WTC11 (cell line): ENCODE data around the gene CCDC116. TPM values are rescaled to one million over a fixed set of nuclear protein-coding genes. Genes with fewer than 3 reads are reported as not detected.

Experiments used
- ATAC-seq: fragments of 200-7000 bp; cut with Tn5 transposase; 2 replicates; pipeline ENCODE4 v1.10.0; 2021; ENCODE audit warnings: mild to moderate bottlenecking, moderate library complexity
- CTCF ChIA-PET: fragments of 300-600 bp; sonication (Branson Sonifier 250); formaldehyde crosslinking; loops from one replicate; lab custom pipeline; 2021; ENCODE audit warnings: antibody characterized with exemption; lab: Charles Lee
- POLR2A ChIA-PET: fragments of 350-600 bp; sonication (Branson Sonifier 250); formaldehyde crosslinking; loops from one replicate; lab custom pipeline; 2021; ENCODE audit warnings: antibody characterized with exemption; lab: Charles Lee
- DNase-seq: peaks from one replicate; pipeline ENCODE4 v3.0.0; 2021; ENCODE audit warnings: low spot score
- H3K27ac Mint-ChIP-seq: 2 replicates; pipeline ENCODE4 v1.8.0; 2021; ENCODE audit warnings: mixed read lengths
- H3K27me3 Mint-ChIP-seq: 2 replicates; pipeline ENCODE4 v1.8.0; 2021; ENCODE audit warnings: low read depth, mild to moderate bottlenecking, moderate library complexity, mixed read lengths
- H3K36me3 Mint-ChIP-seq: 2 replicates; pipeline ENCODE4 v1.8.0; 2021; ENCODE audit warnings: mixed read lengths
- H3K4me1 Mint-ChIP-seq: 2 replicates; pipeline ENCODE4 v1.8.0; 2022; ENCODE audit warnings: mixed read lengths
- H3K4me3 Mint-ChIP-seq: 2 replicates; pipeline ENCODE4 v1.8.0; 2021; ENCODE audit warnings: mild to moderate bottlenecking, moderate library complexity, mixed read lengths
- H3K9me3 Mint-ChIP-seq: 2 replicates; pipeline ENCODE4 v1.8.0; 2021; ENCODE audit warnings: mixed read lengths
- CBFB ChIP-seq: sonication (generic); formaldehyde crosslinking; IDR thresholded peaks from 2 replicates; pipeline ENCODE4 v1.8.1; 2022; ENCODE audit warnings: mild to moderate bottlenecking, low read depth, missing genetic modification reagents
- CREM ChIP-seq: sonication (generic); formaldehyde crosslinking; IDR thresholded peaks from 2 replicates; pipeline ENCODE4 v1.8.1; 2022; ENCODE audit warnings: mild to moderate bottlenecking, missing genetic modification reagents, moderate library complexity
- FOXK1 ChIP-seq: sonication (generic); formaldehyde crosslinking; IDR thresholded peaks from 2 replicates; pipeline ENCODE4 v1.8.0; 2022; ENCODE audit warnings: mild to moderate bottlenecking, moderate library complexity, missing genetic modification reagents
- IRF2 ChIP-seq: sonication (generic); formaldehyde crosslinking; IDR thresholded peaks from 2 replicates; pipeline ENCODE4 v1.8.0; 2022; ENCODE audit warnings: low read depth, missing genetic modification reagents, borderline replicate concordance
- MYBL2 ChIP-seq: sonication (generic); formaldehyde crosslinking; IDR thresholded peaks from 2 replicates; pipeline ENCODE4 v1.8.1; 2023; ENCODE audit warnings: mild to moderate bottlenecking, moderate library complexity, missing genetic modification reagents
- NR3C1 ChIP-seq: sonication (generic); formaldehyde crosslinking; conservative IDR thresholded peaks from 2 replicates; pipeline ENCODE4 v1.8.1; 2023; ENCODE audit warnings: low read depth, mild to moderate bottlenecking, missing genetic modification reagents
- RORB ChIP-seq: fragments of 250-450 bp; sonication (Bioruptor Pico); IDR thresholded peaks from 2 replicates; pipeline ENCODE4 v1.9.0; 2021; ENCODE audit warnings: mild to moderate bottlenecking
- SMAD3 ChIP-seq: sonication (generic); formaldehyde crosslinking; IDR thresholded peaks from 2 replicates; pipeline ENCODE4 v1.8.0; 2022; ENCODE audit warnings: missing genetic modification reagents, mild to moderate bottlenecking, borderline replicate concordance
- ZNF423 ChIP-seq: fragments of 250-450 bp; sonication (Bioruptor Pico); IDR thresholded peaks from 2 replicates; pipeline ENCODE4 v2.1.2; 2022; ENCODE audit warnings: mild to moderate bottlenecking, moderate library complexity
- total RNA-seq: library from RNA; stranded (reverse); gene quantifications from 3 replicates; pipeline ENCODE4 v1.2.3, GENCODE V29; 2021
- TF ChIP-seq, protein P1 (sequence below): fragments of 250-450 bp; sonication (Bioruptor Pico); IDR thresholded peaks from 2 replicates; pipeline ENCODE4 v1.9.0; 2021; ENCODE audit warnings: mild to moderate bottlenecking
- TF ChIP-seq, protein P2 (sequence below): fragments of 250-450 bp; sonication (Bioruptor Pico); IDR thresholded peaks from 2 replicates; pipeline ENCODE4 v1.8.0; 2021; ENCODE audit warnings: mild to moderate bottlenecking
- TF ChIP-seq, protein P3 (sequence below): sonication (generic); formaldehyde crosslinking; IDR thresholded peaks from 2 replicates; pipeline ENCODE4 v1.8.0; 2023; ENCODE audit warnings: missing genetic modification reagents
- TF ChIP-seq, protein P4 (sequence below): sonication (generic); formaldehyde crosslinking; IDR thresholded peaks from 2 replicates; pipeline ENCODE4 v1.8.1; 2023; ENCODE audit warnings: mild to moderate bottlenecking, missing genetic modification reagents
- TF ChIP-seq, protein P5 (sequence below): sonication (generic); formaldehyde crosslinking; IDR thresholded peaks from 2 replicates; pipeline ENCODE4 v1.8.1; 2023; ENCODE audit warnings: mild to moderate bottlenecking, missing genetic modification reagents, moderate library complexity
- TF ChIP-seq, protein P6 (sequence below): sonication (generic); formaldehyde crosslinking; IDR thresholded peaks from 2 replicates; pipeline ENCODE4 v1.8.1; 2022; ENCODE audit warnings: low read depth, mild to moderate bottlenecking, moderate library complexity, missing genetic modification reagents, borderline replicate concordance
- TF ChIP-seq, protein P7 (sequence below): fragments of 250-450 bp; sonication (Bioruptor Pico); IDR thresholded peaks from 2 replicates; pipeline ENCODE4 v2.1.2; 2022; ENCODE audit warnings: mild to moderate bottlenecking, moderate library complexity
- TF ChIP-seq, protein P8 (sequence below): fragments of 250-450 bp; sonication (Bioruptor Pico); IDR thresholded peaks from 2 replicates; pipeline ENCODE4 v1.9.0; 2021; ENCODE audit warnings: mild to moderate bottlenecking, borderline replicate concordance

The CCDC116 gene
- total RNA-seq, 1 experiment from 2014 or later, result 0.57 TPM

DNA sequence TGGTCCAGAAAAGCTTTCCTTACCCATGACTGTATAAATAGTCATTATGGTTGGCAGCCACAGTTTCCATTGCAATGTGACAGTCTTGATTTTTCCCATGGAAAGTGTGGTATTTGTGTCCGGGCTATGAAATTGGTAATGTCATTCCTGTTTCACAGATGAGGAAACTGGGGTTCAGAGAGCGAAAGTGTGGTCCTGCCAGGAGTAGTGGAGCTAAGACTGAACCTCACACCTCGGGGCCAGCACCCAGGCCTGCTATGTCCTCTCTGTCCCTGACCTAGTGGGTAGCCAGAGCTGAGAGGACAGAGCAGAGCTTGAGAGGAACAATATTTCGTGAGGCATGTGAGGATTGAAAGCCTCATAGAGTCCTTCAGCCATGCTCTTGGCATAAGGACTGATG lies 1.5 kb upstream of the CCDC116 start:
- POLR2A ChIA-PET, result interaction anchor here (3.1 kb wide), 1 partner anchor 11 kb away, joined by 22 read pairs; the partner anchor contains the start of gene SDF2L1

DNA sequence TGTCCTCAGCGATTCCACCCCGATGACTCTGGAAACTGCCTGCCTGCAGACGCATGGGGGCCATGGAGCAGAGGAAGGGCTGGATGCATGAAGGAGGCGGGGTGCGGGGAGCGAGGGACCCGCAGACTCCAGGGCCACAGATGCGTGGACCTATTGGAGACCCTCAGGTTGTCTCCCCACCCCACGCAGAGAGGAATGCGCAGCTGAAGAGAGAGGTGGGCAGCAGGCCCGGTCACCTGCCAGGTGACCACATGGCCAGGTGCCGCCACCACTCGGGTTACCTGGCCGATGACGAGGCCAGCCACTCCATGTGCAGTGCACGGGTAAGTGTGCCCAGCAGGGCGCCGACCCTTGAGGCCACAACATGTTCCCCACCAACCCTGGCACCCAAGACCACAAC lies 371 bp downstream of the CCDC116 start:
- ChIA-PET POLR2A (no interaction called here), CTCF (interaction anchor here (1.0 to 13.4 kb wide), 3 partner anchors 9 to 14 kb away, joined by 3 to 273 read pairs (median 4); partner anchors contain the start of gene SDF2L1)
- Mint-ChIP-seq H3K9me3 (no peaks in the 10 kb centered on the region; the same call in 1 of the 2 replicates), H3K4me3 (no peak overlapping the region), H3K27me3 (peaks cover 15% of the 10 kb centered on the region), H3K4me1 (peaks cover 5% of the 10 kb centered on the region), H3K27ac (no peak overlapping the region), H3K36me3 (peaks cover 5% of the 10 kb centered on the region)
- no peak for DNase-seq
- no peak for ATAC-seq
- TF ChIP-seq, protein P1, sequence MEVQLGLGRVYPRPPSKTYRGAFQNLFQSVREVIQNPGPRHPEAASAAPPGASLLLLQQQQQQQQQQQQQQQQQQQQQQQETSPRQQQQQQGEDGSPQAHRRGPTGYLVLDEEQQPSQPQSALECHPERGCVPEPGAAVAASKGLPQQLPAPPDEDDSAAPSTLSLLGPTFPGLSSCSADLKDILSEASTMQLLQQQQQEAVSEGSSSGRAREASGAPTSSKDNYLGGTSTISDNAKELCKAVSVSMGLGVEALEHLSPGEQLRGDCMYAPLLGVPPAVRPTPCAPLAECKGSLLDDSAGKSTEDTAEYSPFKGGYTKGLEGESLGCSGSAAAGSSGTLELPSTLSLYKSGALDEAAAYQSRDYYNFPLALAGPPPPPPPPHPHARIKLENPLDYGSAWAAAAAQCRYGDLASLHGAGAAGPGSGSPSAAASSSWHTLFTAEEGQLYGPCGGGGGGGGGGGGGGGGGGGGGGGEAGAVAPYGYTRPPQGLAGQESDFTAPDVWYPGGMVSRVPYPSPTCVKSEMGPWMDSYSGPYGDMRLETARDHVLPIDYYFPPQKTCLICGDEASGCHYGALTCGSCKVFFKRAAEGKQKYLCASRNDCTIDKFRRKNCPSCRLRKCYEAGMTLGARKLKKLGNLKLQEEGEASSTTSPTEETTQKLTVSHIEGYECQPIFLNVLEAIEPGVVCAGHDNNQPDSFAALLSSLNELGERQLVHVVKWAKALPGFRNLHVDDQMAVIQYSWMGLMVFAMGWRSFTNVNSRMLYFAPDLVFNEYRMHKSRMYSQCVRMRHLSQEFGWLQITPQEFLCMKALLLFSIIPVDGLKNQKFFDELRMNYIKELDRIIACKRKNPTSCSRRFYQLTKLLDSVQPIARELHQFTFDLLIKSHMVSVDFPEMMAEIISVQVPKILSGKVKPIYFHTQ (CRISPR knock-in tag), result no peak
- no peak for TF ChIP-seq MYBL2
- TF ChIP-seq SMAD3 (CRISPR knock-in tag), result no peak
- TF ChIP-seq, protein P2, sequence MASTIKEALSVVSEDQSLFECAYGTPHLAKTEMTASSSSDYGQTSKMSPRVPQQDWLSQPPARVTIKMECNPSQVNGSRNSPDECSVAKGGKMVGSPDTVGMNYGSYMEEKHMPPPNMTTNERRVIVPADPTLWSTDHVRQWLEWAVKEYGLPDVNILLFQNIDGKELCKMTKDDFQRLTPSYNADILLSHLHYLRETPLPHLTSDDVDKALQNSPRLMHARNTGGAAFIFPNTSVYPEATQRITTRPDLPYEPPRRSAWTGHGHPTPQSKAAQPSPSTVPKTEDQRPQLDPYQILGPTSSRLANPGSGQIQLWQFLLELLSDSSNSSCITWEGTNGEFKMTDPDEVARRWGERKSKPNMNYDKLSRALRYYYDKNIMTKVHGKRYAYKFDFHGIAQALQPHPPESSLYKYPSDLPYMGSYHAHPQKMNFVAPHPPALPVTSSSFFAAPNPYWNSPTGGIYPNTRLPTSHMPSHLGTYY, result no peak
- no peak for TF ChIP-seq NR3C1 (CRISPR knock-in tag)
- no peak for TF ChIP-seq CREM (CRISPR knock-in tag)
- TF ChIP-seq, protein P3, sequence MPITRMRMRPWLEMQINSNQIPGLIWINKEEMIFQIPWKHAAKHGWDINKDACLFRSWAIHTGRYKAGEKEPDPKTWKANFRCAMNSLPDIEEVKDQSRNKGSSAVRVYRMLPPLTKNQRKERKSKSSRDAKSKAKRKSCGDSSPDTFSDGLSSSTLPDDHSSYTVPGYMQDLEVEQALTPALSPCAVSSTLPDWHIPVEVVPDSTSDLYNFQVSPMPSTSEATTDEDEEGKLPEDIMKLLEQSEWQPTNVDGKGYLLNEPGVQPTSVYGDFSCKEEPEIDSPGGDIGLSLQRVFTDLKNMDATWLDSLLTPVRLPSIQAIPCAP (CRISPR knock-in tag), result no peak

More for the DNA sequence above, 1.5 kb upstream of the CCDC116 start:
- ATAC-seq (no peak), DNase-seq (no peak)
- Mint-ChIP-seq H3K9me3 (no peaks in the 10 kb centered on the region; the same call in 1 of the 2 replicates), H3K36me3 (peaks cover 14% of the 10 kb centered on the region), H3K27ac (no peak overlapping the region), H3K4me1 (peaks cover 13% of the 10 kb centered on the region), H3K27me3 (peaks cover 11% of the 10 kb centered on the region), H3K4me3 (no peak overlapping the region)
- TF ChIP-seq CBFB (CRISPR knock-in tag), result no peak
- TF ChIP-seq, protein P4, sequence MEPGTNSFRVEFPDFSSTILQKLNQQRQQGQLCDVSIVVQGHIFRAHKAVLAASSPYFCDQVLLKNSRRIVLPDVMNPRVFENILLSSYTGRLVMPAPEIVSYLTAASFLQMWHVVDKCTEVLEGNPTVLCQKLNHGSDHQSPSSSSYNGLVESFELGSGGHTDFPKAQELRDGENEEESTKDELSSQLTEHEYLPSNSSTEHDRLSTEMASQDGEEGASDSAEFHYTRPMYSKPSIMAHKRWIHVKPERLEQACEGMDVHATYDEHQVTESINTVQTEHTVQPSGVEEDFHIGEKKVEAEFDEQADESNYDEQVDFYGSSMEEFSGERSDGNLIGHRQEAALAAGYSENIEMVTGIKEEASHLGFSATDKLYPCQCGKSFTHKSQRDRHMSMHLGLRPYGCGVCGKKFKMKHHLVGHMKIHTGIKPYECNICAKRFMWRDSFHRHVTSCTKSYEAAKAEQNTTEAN (CRISPR knock-in tag), result no peak
- no peak for TF ChIP-seq ZNF423
- TF ChIP-seq, protein P5, sequence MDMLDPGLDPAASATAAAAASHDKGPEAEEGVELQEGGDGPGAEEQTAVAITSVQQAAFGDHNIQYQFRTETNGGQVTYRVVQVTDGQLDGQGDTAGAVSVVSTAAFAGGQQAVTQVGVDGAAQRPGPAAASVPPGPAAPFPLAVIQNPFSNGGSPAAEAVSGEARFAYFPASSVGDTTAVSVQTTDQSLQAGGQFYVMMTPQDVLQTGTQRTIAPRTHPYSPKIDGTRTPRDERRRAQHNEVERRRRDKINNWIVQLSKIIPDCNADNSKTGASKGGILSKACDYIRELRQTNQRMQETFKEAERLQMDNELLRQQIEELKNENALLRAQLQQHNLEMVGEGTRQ (CRISPR knock-in tag), result no peak
- TF ChIP-seq, protein P6, sequence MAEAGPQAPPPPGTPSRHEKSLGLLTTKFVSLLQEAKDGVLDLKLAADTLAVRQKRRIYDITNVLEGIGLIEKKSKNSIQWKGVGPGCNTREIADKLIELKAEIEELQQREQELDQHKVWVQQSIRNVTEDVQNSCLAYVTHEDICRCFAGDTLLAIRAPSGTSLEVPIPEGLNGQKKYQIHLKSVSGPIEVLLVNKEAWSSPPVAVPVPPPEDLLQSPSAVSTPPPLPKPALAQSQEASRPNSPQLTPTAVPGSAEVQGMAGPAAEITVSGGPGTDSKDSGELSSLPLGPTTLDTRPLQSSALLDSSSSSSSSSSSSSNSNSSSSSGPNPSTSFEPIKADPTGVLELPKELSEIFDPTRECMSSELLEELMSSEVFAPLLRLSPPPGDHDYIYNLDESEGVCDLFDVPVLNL, result no peak
- TF ChIP-seq, protein P7, sequence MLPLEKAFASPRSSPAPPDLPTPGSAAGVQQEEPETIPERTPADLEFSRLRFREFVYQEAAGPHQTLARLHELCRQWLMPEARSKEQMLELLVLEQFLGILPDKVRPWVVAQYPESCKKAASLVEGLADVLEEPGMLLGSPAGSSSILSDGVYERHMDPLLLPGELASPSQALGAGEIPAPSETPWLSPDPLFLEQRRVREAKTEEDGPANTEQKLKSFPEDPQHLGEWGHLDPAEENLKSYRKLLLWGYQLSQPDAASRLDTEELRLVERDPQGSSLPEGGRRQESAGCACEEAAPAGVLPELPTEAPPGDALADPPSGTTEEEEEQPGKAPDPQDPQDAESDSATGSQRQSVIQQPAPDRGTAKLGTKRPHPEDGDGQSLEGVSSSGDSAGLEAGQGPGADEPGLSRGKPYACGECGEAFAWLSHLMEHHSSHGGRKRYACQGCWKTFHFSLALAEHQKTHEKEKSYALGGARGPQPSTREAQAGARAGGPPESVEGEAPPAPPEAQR (CRISPR knock-in tag), result no peak
- TF ChIP-seq, protein P3 (CRISPR knock-in tag), result no peak
- no peak for TF ChIP-seq RORB (CRISPR knock-in tag)
- no peak for TF ChIP-seq FOXK1
- TF ChIP-seq, protein P8, sequence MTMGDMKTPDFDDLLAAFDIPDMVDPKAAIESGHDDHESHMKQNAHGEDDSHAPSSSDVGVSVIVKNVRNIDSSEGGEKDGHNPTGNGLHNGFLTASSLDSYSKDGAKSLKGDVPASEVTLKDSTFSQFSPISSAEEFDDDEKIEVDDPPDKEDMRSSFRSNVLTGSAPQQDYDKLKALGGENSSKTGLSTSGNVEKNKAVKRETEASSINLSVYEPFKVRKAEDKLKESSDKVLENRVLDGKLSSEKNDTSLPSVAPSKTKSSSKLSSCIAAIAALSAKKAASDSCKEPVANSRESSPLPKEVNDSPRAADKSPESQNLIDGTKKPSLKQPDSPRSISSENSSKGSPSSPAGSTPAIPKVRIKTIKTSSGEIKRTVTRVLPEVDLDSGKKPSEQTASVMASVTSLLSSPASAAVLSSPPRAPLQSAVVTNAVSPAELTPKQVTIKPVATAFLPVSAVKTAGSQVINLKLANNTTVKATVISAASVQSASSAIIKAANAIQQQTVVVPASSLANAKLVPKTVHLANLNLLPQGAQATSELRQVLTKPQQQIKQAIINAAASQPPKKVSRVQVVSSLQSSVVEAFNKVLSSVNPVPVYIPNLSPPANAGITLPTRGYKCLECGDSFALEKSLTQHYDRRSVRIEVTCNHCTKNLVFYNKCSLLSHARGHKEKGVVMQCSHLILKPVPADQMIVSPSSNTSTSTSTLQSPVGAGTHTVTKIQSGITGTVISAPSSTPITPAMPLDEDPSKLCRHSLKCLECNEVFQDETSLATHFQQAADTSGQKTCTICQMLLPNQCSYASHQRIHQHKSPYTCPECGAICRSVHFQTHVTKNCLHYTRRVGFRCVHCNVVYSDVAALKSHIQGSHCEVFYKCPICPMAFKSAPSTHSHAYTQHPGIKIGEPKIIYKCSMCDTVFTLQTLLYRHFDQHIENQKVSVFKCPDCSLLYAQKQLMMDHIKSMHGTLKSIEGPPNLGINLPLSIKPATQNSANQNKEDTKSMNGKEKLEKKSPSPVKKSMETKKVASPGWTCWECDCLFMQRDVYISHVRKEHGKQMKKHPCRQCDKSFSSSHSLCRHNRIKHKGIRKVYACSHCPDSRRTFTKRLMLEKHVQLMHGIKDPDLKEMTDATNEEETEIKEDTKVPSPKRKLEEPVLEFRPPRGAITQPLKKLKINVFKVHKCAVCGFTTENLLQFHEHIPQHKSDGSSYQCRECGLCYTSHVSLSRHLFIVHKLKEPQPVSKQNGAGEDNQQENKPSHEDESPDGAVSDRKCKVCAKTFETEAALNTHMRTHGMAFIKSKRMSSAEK (CRISPR knock-in tag), result no peak
- TF ChIP-seq IRF2 (CRISPR knock-in tag), result no peak
- CTCF ChIA-PET, result interaction anchor here (0.7 to 13.4 kb wide), 9 partner anchors 11 to 900 kb away, joined by 3 to 273 read pairs (median 5); partner anchors contain the start of gene SDF2L1
